Epithelial cell of proximal tubule (primary cell): ENCODE results near the gene LRMDA. TPM values are rescaled to one million over a fixed set of nuclear protein-coding genes. Genes with fewer than 3 reads are reported as not detected.

Experiments
- DNase-seq: peaks from one replicate; pipeline ENCODE4 v3.0.0-alpha.2; 2011; ENCODE audit warnings: low read depth
- H3K4me3 ChIP-seq: 2 replicates; pipeline ENCODE4 v1.5.1; 2011; ENCODE audit warnings: low read depth, mild to moderate bottlenecking, low read length
- CTCF ChIP-seq: conservative IDR thresholded peaks from 2 replicates; pipeline ENCODE4 v1.5.1; 2012; ENCODE audit warnings: low read depth, mild to moderate bottlenecking, low read length
- total RNA-seq: library from RNA; depleted of rRNA; stranded (reverse); fragments of >200 nt; gene quantifications from 2 replicates; pipeline ENCODE4 v1.2.3, GENCODE V29; 2015

The LRMDA gene
- total RNA-seq, 1 donor from 2014 or later, result 0.75 TPM

- DNase-seq, result no peak
- no peak overlapping the region for H3K4me3 ChIP-seq
- TF ChIP-seq CTCF, result no peak
These were observed 34.0 kb downstream of the LRMDA start for GRCh38 chr10:75465450-75465827.

- H3K4me3 ChIP-seq, result no peak overlapping the region
- no peak for TF ChIP-seq CTCF
- DNase-seq, result no peak
These were observed 34.6 kb downstream of the LRMDA start for GRCh38 chr10:75466001-75466400.

- peak; percentile 26 for DNase-seq
- H3K4me3 ChIP-seq, result no peak overlapping the region
- TF ChIP-seq CTCF, result no peak
These were observed 35.5 kb downstream of the LRMDA start for GRCh38 chr10:75466886-75467285.

GRCh38 chr10:75468612-75469005 is 37.2 kb downstream of the LRMDA start:
- no peak for DNase-seq
- no peak overlapping the region for H3K4me3 ChIP-seq
- no peak for TF ChIP-seq CTCF

GRCh38 chr10:75469006-75469616 is 37.7 kb downstream of the LRMDA start:
- TF ChIP-seq CTCF, result no peak
- no peak overlapping the region for H3K4me3 ChIP-seq
- peak; percentile 67 for DNase-seq

- no peak for DNase-seq
- no peak overlapping the region for H3K4me3 ChIP-seq
- TF ChIP-seq CTCF, result no peak
These were observed 39.5 kb downstream of the LRMDA start for GRCh38 chr10:75470901-75471300.

- no peak for TF ChIP-seq CTCF
- no peak overlapping the region for H3K4me3 ChIP-seq
- DNase-seq, result no peak
These were observed 41.3 kb downstream of the LRMDA start for GRCh38 chr10:75472685-75473084.
